Measurements from ENCODE around the gene NME7.

- TF ChIP-seq POLR2AphosphoS5 (IDR thresholded peaks at IDR 0.05; ENCODE audit: low read depth, low read length) (no peak), TAF1 (IDR thresholded peaks at IDR 0.05; ENCODE audit: low read depth, low read length) (no peak), POLR2A (IDR thresholded peaks at IDR 0.05; ENCODE audit: low read depth, low read length) (no peak), POU2F2 (IDR thresholded peaks at IDR 0.05; ENCODE audit: low read depth, low read length) (no peak), PAX5 (IDR thresholded peaks at IDR 0.05; ENCODE audit: insufficient read depth, low read length, severe bottlenecking) (no peak), SPI1 (IDR thresholded peaks at IDR 0.05; ENCODE audit: low read depth, low read length) (no peak)
Measured at GRCh38 chr1:169300854-169301253, 66.7 kb downstream of the NME7 start.
